ENCODE measurements around the gene ABHD2.
"Not testable (repeated sequence)": the region's sequence is repeated elsewhere in the genome, so short reads cannot be mapped to it uniquely, and the experiment has no call there.

ABHD2 gene

GRCh38 chr15:89135387-89136077, 47.3 kb downstream of the ABHD2 start:
- not testable (repeated sequence) for DNase-seq (ENCODE audit: low read depth); H3K4me3 ChIP-seq (ENCODE audit: low read depth, low read length)

- no peak overlapping the region for H3K4me3 ChIP-seq (ENCODE audit: low read depth, low read length)
- no peak for DNase-seq (ENCODE audit: low read depth)
Measured at GRCh38 chr15:89136078-89136806, 48.0 kb downstream of the ABHD2 start.

- H3K4me3 ChIP-seq (ENCODE audit: low read depth, low read length) = no peak overlapping the region
- DNase-seq (ENCODE audit: low read depth) = no peak
Measured at GRCh38 chr15:89136818-89137772, 48.8 kb downstream of the ABHD2 start.

- H3K4me3 ChIP-seq (ENCODE audit: low read depth, low read length) = no peak overlapping the region
- DNase-seq (ENCODE audit: low read depth) = no peak
Measured at GRCh38 chr15:89137926-89138325, 49.7 kb downstream of the ABHD2 start.

- H3K4me3 ChIP-seq (ENCODE audit: low read depth, low read length) = no peak overlapping the region
- no peak for DNase-seq (ENCODE audit: low read depth)
Measured at GRCh38 chr15:89138999-89139612, 50.9 kb downstream of the ABHD2 start.

- DNase-seq (ENCODE audit: low read depth) = no peak
- no peak overlapping the region for H3K4me3 ChIP-seq (ENCODE audit: low read depth, low read length)
Measured at GRCh38 chr15:89139613-89140499, 51.6 kb downstream of the ABHD2 start.

- DNase-seq (ENCODE audit: low read depth) = no peak
- H3K4me3 ChIP-seq (ENCODE audit: low read depth, low read length) = no peak overlapping the region
Measured at GRCh38 chr15:89140595-89140994, 52.3 kb downstream of the ABHD2 start.

- H3K4me3 ChIP-seq (ENCODE audit: low read depth, low read length); DNase-seq (ENCODE audit: low read depth): not testable (repeated sequence)
Measured at GRCh38 chr15:89141159-89141558, 52.9 kb downstream of the ABHD2 start.

- H3K4me3 ChIP-seq (ENCODE audit: low read depth, low read length) = no peak overlapping the region
- DNase-seq (ENCODE audit: low read depth) = no peak
Measured at GRCh38 chr15:89141885-89142284, 53.6 kb downstream of the ABHD2 start.

- H3K4me3 ChIP-seq (ENCODE audit: low read depth, low read length) = no peak overlapping the region
- no peak for DNase-seq (ENCODE audit: low read depth)
Measured at GRCh38 chr15:89142423-89142822, 54.2 kb downstream of the ABHD2 start.

- no peak overlapping the region for H3K4me3 ChIP-seq (ENCODE audit: low read depth, low read length)
- DNase-seq (ENCODE audit: low read depth) = peak; percentile 83
Measured at GRCh38 chr15:89143503-89144162, 55.4 kb downstream of the ABHD2 start.

GRCh38 chr15:89144491-89144890, 56.2 kb downstream of the ABHD2 start:
- no peak for DNase-seq (ENCODE audit: low read depth)
- H3K4me3 ChIP-seq (ENCODE audit: low read depth, low read length) = no peak overlapping the region

GRCh38 chr15:89146366-89146765, 58.1 kb downstream of the ABHD2 start:
- DNase-seq (ENCODE audit: low read depth) = no peak
- H3K4me3 ChIP-seq (ENCODE audit: low read depth, low read length) = no peak overlapping the region

- no peak for DNase-seq (ENCODE audit: low read depth)
- no peak overlapping the region for H3K4me3 ChIP-seq (ENCODE audit: low read depth, low read length)
Measured at GRCh38 chr15:89148126-89148525, 59.9 kb downstream of the ABHD2 start.

GRCh38 chr15:89149501-89150101, 61.3 kb downstream of the ABHD2 start:
- H3K4me3 ChIP-seq (ENCODE audit: low read depth, low read length) = no peak overlapping the region
- no peak for DNase-seq (ENCODE audit: low read depth)

- no peak overlapping the region for H3K4me3 ChIP-seq (ENCODE audit: low read depth, low read length)
- no peak for DNase-seq (ENCODE audit: low read depth)
Measured at GRCh38 chr15:89150287-89150686, 62.0 kb downstream of the ABHD2 start.

- H3K4me3 ChIP-seq (ENCODE audit: low read depth, low read length) = no peak overlapping the region
- DNase-seq (ENCODE audit: low read depth) = no peak
Measured at GRCh38 chr15:89150762-89151664, 62.8 kb downstream of the ABHD2 start.
